Measurements from ENCODE around the gene MBOAT1. TPM values are rescaled to one million over a fixed set of nuclear protein-coding genes. Genes with fewer than 3 reads are reported as not detected.

The MBOAT1 gene
- total RNA-seq, 1 donor from 2014 or later = 3.0 TPM

DNA sequence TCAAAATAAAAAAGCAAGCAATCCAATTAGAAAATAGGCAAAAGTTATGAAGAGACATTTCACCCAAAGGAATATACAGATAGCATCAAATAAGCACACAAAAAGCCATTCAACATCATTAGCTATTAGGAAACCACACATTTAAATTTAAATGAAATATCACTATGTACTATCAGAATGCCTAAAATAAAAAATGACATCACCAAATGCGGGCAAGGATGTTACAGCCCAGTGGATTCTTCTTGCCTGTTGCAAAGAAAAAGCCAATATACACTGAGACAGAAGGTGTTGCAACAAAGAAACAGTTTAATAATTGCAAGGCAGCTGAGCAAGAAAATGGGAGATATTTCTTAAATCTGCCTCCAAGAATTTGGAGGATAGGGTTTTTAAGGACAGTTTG is 31.0 kb upstream of the MBOAT1 start:
- DNase-seq (ENCODE audit: low spot score, unreplicated experiment) = no peak
- Mint-ChIP-seq H3K4me3 (ENCODE audit: low read depth) (no peak overlapping the region), H3K4me1 (ENCODE audit: low read depth) (peaks cover 14% of the 10 kb centered on the region), H3K27ac (no peak overlapping the region), H3K9me3 (ENCODE audit: low read depth) (peaks cover 3% of the 10 kb centered on the region), H3K36me3 (ENCODE audit: insufficient read depth) (peaks cover 1% of the 10 kb centered on the region), H3K27me3 (peaks cover 5% of the 10 kb centered on the region)
- TF ChIP-seq, protein P1, sequence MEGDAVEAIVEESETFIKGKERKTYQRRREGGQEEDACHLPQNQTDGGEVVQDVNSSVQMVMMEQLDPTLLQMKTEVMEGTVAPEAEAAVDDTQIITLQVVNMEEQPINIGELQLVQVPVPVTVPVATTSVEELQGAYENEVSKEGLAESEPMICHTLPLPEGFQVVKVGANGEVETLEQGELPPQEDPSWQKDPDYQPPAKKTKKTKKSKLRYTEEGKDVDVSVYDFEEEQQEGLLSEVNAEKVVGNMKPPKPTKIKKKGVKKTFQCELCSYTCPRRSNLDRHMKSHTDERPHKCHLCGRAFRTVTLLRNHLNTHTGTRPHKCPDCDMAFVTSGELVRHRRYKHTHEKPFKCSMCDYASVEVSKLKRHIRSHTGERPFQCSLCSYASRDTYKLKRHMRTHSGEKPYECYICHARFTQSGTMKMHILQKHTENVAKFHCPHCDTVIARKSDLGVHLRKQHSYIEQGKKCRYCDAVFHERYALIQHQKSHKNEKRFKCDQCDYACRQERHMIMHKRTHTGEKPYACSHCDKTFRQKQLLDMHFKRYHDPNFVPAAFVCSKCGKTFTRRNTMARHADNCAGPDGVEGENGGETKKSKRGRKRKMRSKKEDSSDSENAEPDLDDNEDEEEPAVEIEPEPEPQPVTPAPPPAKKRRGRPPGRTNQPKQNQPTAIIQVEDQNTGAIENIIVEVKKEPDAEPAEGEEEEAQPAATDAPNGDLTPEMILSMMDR (IDR thresholded peaks at IDR 0.05; ENCODE audit: unreplicated experiment) = no peak

DNA sequence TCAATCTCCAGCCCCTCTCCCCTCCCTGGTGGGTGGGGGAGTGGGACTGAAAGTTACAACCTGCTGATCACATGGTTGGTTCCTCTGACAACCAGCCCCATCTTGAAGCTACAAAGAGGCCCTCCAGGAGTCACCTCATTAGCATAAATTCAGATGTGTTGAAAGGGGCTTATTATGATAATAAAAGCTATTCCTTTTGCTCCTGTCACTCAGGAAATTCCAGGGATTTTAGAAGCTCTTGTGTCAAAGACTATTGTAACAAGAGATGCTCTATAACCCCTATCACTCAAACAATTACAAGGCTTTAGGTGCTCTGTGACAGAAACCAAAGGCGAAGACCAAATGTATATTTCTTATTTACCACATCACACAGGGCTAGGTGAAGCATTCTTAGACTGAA is 30.1 kb upstream of the MBOAT1 start:
- DNase-seq (ENCODE audit: low spot score, unreplicated experiment) = no peak
- Mint-ChIP-seq H3K27ac (no peak overlapping the region), H3K4me1 (ENCODE audit: low read depth) (peaks cover 14% of the 10 kb centered on the region), H3K9me3 (ENCODE audit: low read depth) (peaks cover 3% of the 10 kb centered on the region), H3K36me3 (ENCODE audit: insufficient read depth) (peaks cover 1% of the 10 kb centered on the region), H3K4me3 (ENCODE audit: low read depth) (no peak overlapping the region), H3K27me3 (peaks cover 8% of the 10 kb centered on the region)
- TF ChIP-seq, protein P1 (IDR thresholded peaks at IDR 0.05; ENCODE audit: unreplicated experiment) = no peak

DNA sequence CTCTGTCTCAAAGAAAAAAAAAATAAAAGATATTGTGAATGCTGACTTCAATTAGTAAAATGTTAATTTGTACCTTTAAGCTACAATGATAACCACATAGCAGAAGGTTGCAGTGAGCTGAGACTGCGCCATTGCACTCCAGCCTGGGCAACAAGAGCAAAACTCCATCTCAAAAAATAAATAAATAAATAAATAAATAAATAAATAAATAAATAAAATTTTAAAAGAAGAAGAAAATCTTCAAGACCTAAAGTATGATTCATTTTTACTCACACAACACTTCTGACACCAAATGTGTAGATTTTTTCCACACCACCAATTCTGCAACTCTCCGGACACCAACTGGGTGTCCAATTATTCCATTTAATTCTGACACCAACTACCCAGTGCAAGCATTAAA is 28.8 kb upstream of the MBOAT1 start:
- DNase-seq (ENCODE audit: low spot score, unreplicated experiment) = no peak
- Mint-ChIP-seq H3K27me3 (peaks cover 8% of the 10 kb centered on the region), H3K9me3 (ENCODE audit: low read depth) (no peaks in the 10 kb centered on the region), H3K4me1 (ENCODE audit: low read depth) (peaks cover 11% of the 10 kb centered on the region), H3K36me3 (ENCODE audit: insufficient read depth) (peaks cover 1% of the 10 kb centered on the region), H3K4me3 (ENCODE audit: low read depth) (no peak overlapping the region), H3K27ac (no peak overlapping the region)
- TF ChIP-seq, protein P1 (IDR thresholded peaks at IDR 0.05; ENCODE audit: unreplicated experiment) = no peak

DNA sequence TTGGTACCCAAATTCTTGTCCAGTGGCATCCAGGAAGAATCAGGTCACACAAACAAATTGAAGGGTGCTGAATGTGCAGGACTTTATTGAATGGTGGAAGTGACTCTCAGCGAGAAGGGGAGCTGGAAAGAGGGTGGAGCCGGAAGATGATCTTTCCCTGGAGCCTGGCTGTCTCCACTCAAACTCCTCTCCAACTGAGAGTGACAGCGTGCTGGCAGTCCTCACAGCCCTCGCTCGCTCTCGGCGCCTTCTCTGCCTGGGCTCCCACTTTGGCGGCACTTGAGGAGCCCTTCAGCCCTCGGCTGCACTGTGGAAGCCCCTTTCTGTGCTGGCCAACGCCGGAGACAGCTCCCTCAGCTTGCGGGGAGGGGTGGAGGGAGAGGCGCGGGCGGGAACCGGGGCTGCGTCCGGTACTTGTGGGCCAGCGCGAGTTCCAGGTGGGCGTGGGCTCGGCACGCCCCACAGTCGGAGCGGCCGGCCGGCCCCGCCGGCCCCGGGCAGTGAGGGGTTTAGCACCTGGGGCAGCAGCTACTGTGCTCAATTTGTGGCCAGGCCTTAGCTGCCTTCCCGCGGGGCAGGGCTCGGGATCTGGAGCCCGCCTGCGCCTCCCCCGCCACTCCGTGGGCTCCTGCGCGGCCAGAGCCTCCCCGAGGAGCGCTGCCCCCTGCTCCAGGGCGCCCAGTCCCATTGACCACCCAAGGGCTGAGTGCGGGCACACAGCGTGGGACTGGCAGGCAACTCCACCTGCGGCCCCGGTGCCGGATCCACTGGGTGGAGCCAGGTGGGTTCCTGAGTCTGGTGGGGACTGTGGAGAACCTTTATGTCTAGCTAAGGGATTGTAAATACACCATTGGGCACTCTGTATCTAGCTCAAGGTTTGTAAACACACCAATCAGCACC is 26.7 kb upstream of the MBOAT1 start:
- Mint-ChIP-seq H3K27ac (no peak overlapping the region), H3K9me3 (ENCODE audit: low read depth) (peaks cover under 1% of the 10 kb centered on the region), H3K27me3 (peaks cover 11% of the 10 kb centered on the region), H3K4me3 (ENCODE audit: low read depth) (no peak overlapping the region), H3K4me1 (ENCODE audit: low read depth) (peaks cover 4% of the 10 kb centered on the region), H3K36me3 (ENCODE audit: insufficient read depth) (peaks cover 1% of the 10 kb centered on the region)
- DNase-seq (ENCODE audit: low spot score, unreplicated experiment) = no peak
- TF ChIP-seq, protein P1 (IDR thresholded peaks at IDR 0.05; ENCODE audit: unreplicated experiment) = no peak

DNA sequence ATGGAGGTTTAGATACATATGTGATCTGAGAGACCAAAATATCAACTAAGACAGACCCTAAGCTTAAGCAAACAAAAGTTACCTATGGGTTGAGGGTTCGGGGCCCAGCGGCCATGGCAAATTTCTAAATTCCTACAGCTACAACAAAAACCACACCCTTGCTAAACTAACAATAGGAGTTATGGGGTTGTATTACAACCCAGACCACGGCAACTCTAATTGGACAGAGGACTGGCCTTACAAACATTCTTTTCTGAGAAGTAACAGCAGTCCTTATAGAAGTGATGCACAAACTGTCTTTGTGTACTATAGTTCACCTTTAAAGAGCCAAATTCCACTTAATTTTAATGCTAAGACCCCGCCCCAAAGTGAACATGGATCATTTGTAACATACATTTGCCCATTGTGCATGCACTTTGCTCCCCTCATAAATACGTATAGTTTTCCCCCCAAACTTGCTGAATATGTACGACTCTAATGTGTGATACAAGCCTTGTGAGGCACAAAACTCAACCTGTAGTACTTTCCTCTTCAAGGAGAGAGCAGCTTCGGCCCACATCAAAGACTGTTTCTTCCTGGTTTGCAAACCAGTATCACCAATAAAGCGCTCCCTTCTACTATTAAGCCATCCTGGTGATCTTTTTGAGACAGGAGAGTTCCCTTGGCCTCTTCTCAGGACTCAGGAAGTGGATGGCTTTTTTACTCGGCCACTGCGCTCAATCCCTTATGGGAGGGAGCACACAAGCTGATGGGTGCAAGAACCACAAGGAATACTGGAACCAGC is 25.6 kb upstream of the MBOAT1 start:
- H3K36me3 Mint-ChIP-seq (ENCODE audit: insufficient read depth) = peaks cover 1% of the 10 kb centered on the region
- peaks cover 4% of the 10 kb centered on the region for H3K4me1 Mint-ChIP-seq (ENCODE audit: low read depth)
- TF ChIP-seq, protein P1 (IDR thresholded peaks at IDR 0.05; ENCODE audit: unreplicated experiment) = no peak
- H3K27me3 Mint-ChIP-seq = peaks cover 11% of the 10 kb centered on the region
- no peak overlapping the region for H3K4me3 Mint-ChIP-seq (ENCODE audit: low read depth)
- DNase-seq (ENCODE audit: low spot score, unreplicated experiment) = no peak
- no peak overlapping the region for H3K27ac Mint-ChIP-seq
- peaks cover 3% of the 10 kb centered on the region for H3K9me3 Mint-ChIP-seq (ENCODE audit: low read depth)
